Gastrocnemius medialis (tissue), 4 donors: ENCODE results near the gene RBM17.

Source experiments
- CTCF ChIP-seq, 5 experiments: fragments of 450-650 bp in 3 of 5; fragments of 200-600 bp in 2 of 5; sonication (generic) in 2 of 5; IDR thresholded peaks in 4 of 5; conservative IDR thresholded peaks in 1 of 5; 1 replicate in 4 of 5; 2 replicates in 1 of 5; pipeline ENCODE4 v1.5.1; 2016 to 2019; ENCODE audit warnings: antibody characterized with exemption in 5 of 5, mild to moderate bottlenecking in 3 of 5, moderate library complexity in 3 of 5
- POLR2A ChIP-seq, 2 donors: fragments of 450-650 bp; IDR thresholded peaks; one replicate each; pipeline ENCODE4 v1.6.1; 2017; ENCODE audit warnings: antibody characterized with exemption in 2 of 2, mild to moderate bottlenecking in 2 of 2, moderate library complexity in 2 of 2

GRCh38 chr10:6070660-6071059 lies 18.2 kb upstream of the RBM17 start:
- TF ChIP-seq CTCF (IDR thresholded peaks at IDR 0.05 in 4 of 5, conservative IDR thresholded peaks at IDR 0.05 in 1 of 5) (no peak), POLR2A (IDR thresholded peaks at IDR 0.05) (no peak)
